HG02759 (cell line): ENCODE data around the gene TRNP1.

ENCODE experiments used
- ATAC-seq: cut with Tn5 transposase; IDR thresholded peaks from one replicate; pipeline ENCODE4 v1.9.1; 2021; ENCODE audit warnings: mild to moderate bottlenecking, moderate library complexity; ENCODE audit not compliant: unreplicated experiment

TRNP1 gene

GRCh38 chr1:27025718-27026117, 32.2 kb downstream of the TRNP1 start:
- ATAC-seq: no peak

- ATAC-seq: no peak
Measured at GRCh38 chr1:27026621-27027574, 33.4 kb downstream of the TRNP1 start.

DNA sequence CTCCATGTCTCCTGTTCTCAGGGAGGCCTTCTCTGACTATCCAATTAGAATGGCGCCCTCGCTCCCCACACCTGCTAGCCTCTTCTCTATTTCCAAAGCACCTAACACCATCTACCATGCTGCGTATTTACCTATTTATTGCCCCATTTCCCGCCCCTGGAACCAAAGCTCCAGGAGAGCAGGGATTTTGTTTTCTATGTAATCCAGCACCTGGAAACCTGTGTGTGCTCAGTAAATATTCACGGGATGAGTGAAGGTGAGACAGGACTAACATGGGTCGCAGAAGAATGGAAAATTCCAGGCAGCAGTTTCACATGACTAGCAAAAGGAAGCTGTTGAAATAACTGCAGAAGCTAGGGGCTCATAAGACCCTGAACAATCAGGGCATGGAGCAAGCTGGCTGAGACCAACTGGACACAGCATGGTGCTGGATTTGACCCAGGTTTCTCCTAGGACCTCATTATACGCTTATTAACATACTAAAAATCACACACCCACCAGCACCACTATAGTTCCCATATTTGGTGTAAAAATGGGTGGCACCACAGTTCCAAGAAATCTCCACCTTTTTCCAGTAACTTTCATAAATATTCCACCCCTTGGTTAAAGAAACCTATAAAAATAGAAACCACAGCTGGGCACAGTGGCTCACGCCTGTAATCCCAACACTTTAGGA, 34.2 kb downstream of the TRNP1 start:
- ATAC-seq: no peak

GRCh38 chr1:27029517-27029916, 36.0 kb downstream of the TRNP1 start:
- ATAC-seq: no peak

DNA sequence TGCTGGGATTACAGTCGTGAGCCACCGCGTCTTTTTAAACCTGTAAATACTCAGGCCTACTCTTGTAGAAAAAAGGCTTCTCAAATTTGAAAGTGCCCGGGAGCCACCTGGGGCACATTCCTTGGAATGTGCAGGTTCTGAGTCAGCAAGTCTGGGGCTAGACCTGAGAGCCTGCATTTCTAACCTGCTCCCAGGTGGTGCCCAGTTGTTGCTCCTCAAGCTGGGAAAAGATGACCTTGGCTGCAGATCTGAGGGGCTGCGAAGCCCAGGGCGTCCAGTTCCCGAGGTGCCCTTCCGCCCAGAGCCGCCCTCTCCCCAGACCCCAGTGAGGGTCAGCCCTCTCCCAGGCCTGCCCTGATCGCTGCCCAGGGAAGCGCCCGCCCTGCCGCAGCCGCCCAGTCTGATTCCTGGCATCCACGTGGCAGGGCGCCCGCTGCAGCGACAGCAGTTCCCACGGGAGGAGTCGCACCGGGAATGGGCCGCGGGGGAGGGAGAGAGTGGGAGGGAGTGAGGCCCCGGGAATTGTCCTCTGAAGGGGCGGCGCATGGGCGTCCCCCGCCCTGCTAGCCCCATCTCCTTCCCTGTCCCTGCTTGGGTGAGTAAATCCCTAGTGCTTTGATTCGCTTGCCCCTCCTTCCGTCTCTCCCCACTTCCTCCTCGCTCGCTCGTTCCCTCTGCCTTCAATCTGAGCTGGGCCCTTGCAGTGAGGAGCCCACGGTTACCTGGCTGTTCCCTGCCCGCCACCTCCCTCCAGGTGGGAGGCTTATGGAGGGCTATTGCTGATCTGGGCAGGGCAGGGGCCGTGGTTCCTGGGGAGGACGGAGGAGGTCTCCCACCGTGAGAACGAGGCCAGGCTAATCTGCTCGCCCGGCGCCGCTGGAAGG, 38.0 kb downstream of the TRNP1 start:
- no peak for ATAC-seq

DNA sequence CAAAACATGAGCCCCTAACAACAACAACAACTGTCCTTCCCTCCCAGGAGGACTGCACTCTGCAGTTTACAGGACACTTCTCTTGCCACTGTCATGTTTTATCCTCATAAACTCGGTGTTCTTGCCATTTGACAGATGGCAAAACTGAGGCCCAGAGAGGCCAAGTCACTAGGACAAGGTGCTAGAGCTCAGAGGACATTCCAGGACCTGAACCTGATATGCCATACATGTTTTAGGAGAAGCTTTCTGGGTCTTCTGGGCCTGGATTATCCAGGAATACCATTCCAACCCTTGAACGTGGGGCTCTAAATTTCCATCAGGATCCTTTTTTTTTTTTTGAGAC, 38.6 kb downstream of the TRNP1 start:
- ATAC-seq: no peak

DNA sequence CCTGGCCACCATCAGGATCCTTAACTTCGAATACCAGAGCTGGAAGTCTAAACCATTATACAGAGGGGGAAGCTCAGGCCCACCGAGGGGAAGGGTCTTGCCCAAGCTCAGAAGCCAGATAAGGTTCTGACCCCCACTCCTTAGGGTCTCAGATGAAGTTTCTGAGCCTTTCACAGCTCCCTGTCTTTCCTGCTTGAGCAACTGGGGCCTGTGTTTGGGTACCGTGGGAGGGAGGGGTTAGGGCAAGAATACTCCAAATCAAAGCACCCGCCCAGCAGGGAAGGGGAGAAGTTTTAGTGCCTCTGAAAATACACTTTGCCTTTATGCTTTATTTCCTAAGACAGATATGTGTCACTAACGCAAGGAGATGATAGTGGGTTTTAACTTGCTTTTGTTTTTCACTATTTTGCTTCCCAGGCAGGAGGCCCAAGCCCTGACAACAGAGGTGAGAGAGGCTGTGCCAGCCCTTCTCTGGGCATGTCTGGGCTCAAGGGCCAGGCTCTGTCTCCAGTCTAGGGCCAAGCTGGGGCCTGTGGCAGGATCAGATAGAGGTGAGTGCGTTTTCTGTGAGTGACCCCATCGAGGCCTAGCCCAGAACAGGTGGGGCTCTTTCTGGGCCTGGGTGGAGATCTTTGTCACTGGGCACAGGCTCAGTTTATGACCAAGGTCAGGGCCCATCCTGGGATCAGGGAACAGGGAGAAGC, 39.7 kb downstream of the TRNP1 start:
- ATAC-seq: no peak

GRCh38 chr1:27035344-27035743, 41.9 kb downstream of the TRNP1 start:
- ATAC-seq: no peak

DNA sequence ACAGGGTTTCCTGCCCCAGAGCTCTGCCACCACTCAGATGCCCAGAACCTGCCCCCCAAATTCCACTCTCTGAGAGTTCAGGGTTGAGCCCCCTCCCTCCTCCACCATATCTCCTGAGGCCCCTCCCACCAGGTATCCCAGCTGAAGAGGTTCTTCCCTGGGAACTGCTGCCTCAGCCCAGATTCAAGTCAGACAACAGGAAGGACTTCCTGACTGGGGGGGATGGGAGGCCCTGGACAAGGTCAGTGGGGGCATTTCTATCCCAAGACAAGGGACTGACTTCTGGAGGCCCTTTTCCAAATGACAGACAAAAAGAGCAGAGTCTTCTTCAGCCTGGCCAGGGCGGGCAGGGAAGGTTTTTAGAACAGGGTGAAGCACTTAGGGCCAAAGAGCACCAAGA, 43.2 kb downstream of the TRNP1 start:
- ATAC-seq: no peak

DNA sequence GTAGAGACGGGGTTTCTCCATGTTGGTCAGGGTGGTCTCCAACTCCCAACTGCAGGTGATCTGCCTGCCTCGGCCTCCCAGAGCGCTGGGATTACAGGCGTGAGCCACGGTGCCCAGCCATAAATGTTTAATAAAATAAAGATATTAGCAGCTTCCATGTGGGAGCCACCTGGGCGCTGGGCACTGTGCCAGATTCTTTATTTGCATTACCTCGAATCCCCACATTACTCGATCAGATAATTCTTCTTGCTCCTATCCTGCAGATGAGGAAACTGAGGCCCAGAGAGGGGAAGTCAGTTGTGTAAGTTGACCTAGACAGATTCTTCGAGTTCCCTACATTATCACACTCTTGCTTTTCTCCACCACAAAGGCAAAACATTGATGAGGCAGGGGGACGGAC, 44.0 kb downstream of the TRNP1 start:
- ATAC-seq: no peak

DNA sequence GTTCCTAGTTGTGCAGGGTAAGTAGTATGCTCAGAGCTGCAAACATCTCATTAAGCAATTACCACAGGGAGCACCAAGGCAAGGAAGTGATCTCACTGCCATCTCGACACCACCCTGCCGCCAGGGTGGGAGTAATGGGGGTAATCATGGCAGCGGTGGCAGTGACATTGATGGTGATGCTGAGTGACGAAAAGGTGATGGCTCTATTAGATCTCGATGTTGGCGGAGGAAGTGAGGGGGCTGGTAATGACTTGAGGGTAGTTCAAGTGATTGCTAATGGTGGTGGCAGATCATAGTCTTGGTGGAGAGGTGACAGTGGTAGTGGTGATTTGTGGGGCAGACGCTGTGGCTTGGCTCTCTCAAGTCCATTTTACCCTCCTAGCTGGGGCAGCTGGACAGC, 44.5 kb downstream of the TRNP1 start:
- ATAC-seq: no peak

DNA sequence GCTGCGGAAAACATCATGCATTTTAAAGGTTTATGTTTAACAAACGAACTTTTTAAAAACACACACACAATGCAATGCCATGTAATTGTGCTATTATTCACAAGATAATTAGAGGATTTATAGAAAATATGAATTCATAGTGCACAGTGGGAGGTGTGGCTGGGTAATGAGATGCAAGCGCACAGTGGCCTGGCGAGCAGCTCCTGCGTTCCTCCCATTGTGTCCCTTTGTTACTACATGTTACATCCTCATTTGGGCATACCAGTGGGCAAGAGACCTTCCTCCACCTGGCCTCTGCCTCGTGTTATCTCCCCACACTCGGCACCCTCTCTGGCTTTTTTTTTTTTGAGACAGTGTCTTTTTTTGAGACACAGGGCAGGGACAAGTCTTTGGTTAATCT, 49.2 kb downstream of the TRNP1 start:
- ATAC-seq: no peak

DNA sequence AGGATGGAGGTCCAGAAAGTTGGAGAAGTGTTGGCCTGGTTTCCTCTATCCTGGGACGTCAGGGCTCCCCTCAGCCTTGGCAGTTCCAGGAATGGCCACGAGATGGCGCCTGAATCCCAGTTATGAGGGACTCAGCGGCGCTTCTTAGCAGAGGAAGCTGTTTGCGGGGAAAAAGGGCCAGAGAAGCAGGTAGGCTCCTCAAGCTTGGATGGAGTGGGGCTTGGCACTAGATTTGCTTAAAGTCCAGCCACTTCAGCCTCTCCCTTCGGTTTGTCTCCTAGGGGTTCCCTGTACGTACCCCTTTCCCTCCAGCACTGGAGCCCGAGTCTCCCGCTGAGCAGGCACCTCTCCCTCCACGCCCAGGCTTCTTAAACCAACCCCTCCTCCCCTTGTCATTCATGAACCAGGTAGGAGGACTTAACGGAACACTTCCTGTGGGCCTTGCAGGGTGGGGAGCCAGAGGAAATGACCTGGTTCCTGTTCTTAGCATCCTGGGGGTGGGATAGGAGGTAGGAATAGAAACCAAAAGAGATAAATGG, 51.2 kb downstream of the TRNP1 start:
- ATAC-seq: no peak

GRCh38 chr1:27045973-27046558, 52.6 kb downstream of the TRNP1 start:
- no peak for ATAC-seq

DNA sequence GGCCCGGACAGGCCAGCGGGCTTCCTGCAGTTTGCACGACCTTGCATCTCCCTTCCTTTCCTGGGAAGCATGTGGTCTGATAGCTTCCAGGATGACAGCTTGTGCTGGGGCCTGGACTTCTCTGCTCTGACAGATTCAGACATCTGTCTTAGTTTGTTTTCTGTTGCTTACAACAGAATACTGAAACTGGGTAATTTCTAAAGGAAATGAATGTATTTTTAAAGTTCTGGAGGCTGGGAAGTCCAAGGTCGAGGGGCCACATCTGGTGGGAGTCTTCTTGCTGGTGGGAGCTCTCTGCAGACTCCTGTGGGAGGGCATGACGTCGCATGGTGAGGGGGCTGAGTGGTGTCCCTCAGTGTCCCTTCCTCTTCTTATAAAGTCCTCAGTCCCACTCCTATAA, 54.4 kb downstream of the TRNP1 start:
- ATAC-seq: no peak

- ATAC-seq: no peak
Measured at GRCh38 chr1:27049100-27049499, 55.6 kb downstream of the TRNP1 start.

DNA sequence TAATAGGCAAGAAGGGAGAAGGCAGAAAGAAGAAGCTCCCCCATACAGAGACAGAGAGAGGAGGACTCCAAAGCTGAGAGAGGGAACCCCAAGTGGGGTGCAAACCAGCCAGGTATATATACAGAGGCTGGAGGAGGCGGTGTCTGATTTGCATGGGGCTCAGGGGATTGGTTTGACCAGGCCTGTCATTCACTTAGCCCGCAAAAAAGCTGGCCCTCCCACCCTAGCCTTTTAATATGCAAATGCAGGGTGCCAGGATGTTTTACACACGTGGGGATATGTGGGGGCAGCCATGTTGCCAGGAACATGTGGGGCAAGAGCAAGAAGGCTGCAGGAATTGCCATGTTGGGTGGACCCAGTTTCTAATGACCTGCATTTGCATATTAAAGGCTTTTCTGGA, 56.1 kb downstream of the TRNP1 start:
- no peak for ATAC-seq
